Fibroblast of pulmonary artery (primary cell): ENCODE results near the gene ACYP2.

Experiments used
- DNase-seq: peaks from one replicate; pipeline ENCODE4 v3.0.0-alpha.2; 2010; ENCODE audit warnings: low read depth
- H3K4me3 ChIP-seq: replicated peaks from 2 replicates; pipeline ENCODE4 v1.5.1; 2011; ENCODE audit warnings: low read depth, mild to moderate bottlenecking, control low read depth, low read length, moderate library complexity
- CTCF ChIP-seq: IDR thresholded peaks from 2 replicates; pipeline ENCODE4 v1.5.1; 2011; ENCODE audit warnings: mild to moderate bottlenecking, control low read depth, low read length, inconsistent platforms; ENCODE audit errors: missing control alignments

ACYP2 gene

GRCh38 chr2:54076586-54076985 lies 38.8 kb upstream of the ACYP2 start:
- no peak for DNase-seq
- H3K4me3 ChIP-seq = no peak overlapping the region
- TF ChIP-seq CTCF = no peak

- no peak overlapping the region for H3K4me3 ChIP-seq
- no peak for DNase-seq
- TF ChIP-seq CTCF = no peak
These were observed 38.1 kb upstream of the ACYP2 start for GRCh38 chr2:54077088-54077900.

- H3K4me3 ChIP-seq = no peak overlapping the region
- DNase-seq = no peak
- no peak for TF ChIP-seq CTCF
These were observed 36.1 kb upstream of the ACYP2 start for GRCh38 chr2:54079331-54079730.

GRCh38 chr2:54081574-54081973 lies 33.8 kb upstream of the ACYP2 start:
- TF ChIP-seq CTCF = no peak
- peak; percentile 8 for DNase-seq
- no peak overlapping the region for H3K4me3 ChIP-seq

GRCh38 chr2:54083021-54083420 lies 32.4 kb upstream of the ACYP2 start:
- no peak overlapping the region for H3K4me3 ChIP-seq
- no peak for DNase-seq
- TF ChIP-seq CTCF = no peak

- TF ChIP-seq CTCF = no peak
- H3K4me3 ChIP-seq = no peak overlapping the region
- no peak for DNase-seq
These were observed 32.0 kb upstream of the ACYP2 start for GRCh38 chr2:54083445-54083844.

GRCh38 chr2:54084600-54084999 lies 30.8 kb upstream of the ACYP2 start:
- H3K4me3 ChIP-seq = no peak overlapping the region
- DNase-seq = peak; percentile 40
- TF ChIP-seq CTCF = peak; percentile 43
